Mesenchymal stem cell (in vitro differentiated cells and primary cell): ENCODE results near the gene UNC93A.
A peak's percentile ranks its signal among the peaks of the same experiment; 100 is the strongest.

Source experiments
- DNase-seq: peaks from one replicate; pipeline ENCODE4 v3.0.0-alpha.2; 2013
- H2AFZ ChIP-seq: one replicate; pipeline ENCODE4 v1.6.1; 2013; ENCODE audit warnings: low read depth, mild to moderate bottlenecking, control low read depth, inconsistent platforms, low read length, moderate library complexity
- H2AK5ac ChIP-seq: 2 replicates; pipeline ENCODE4 v1.6.1; 2013; ENCODE audit warnings: low read length, moderate library complexity, mild to moderate bottlenecking, inconsistent platforms; ENCODE audit not compliant: severe bottlenecking
- H2BK120ac ChIP-seq: one replicate; pipeline ENCODE4 v1.6.1; 2013; ENCODE audit warnings: low read depth, mild to moderate bottlenecking, inconsistent platforms, low read length, moderate library complexity
- H2BK12ac ChIP-seq, 2 experiments: one replicate each; pipeline ENCODE4 v1.6.1; 2013; ENCODE audit warnings: inconsistent platforms in 2 of 2, low read length in 2 of 2, mild to moderate bottlenecking in 2 of 2, moderate library complexity in 2 of 2, control low read depth in 1 of 2
- H2BK15ac ChIP-seq: one replicate; pipeline ENCODE4 v1.6.1; 2013; ENCODE audit warnings: mild to moderate bottlenecking, low read depth, inconsistent platforms; ENCODE audit not compliant: poor library complexity, severe bottlenecking
- H2BK5ac ChIP-seq: 2 replicates; pipeline ENCODE4 v1.6.1; 2013; ENCODE audit warnings: low read depth, mild to moderate bottlenecking, low read length, control low read depth, inconsistent platforms; ENCODE audit not compliant: poor library complexity, severe bottlenecking
- H3K14ac ChIP-seq, 2 experiments: one replicate each; pipeline ENCODE4 v1.6.1; 2013; ENCODE audit warnings: inconsistent platforms in 2 of 2, low read length in 2 of 2, control low read depth in 1 of 2, mild to moderate bottlenecking in 1 of 2, moderate library complexity in 1 of 2
- H3K18ac ChIP-seq, 2 experiments: one replicate each; pipeline ENCODE4 v1.6.1; 2013; ENCODE audit warnings: inconsistent platforms in 2 of 2, low read length in 2 of 2, control low read depth in 1 of 2, low read depth in 1 of 2, mild to moderate bottlenecking in 1 of 2
- H3K23ac ChIP-seq, 2 experiments: one replicate each; pipeline ENCODE4 v1.6.1; 2013; ENCODE audit warnings: inconsistent platforms in 2 of 2, low read length in 2 of 2, mild to moderate bottlenecking in 2 of 2, moderate library complexity in 2 of 2, control low read depth in 1 of 2
- H3K27ac ChIP-seq: 2 replicates; pipeline ENCODE4 v1.5.1; 2013; ENCODE audit warnings: mild to moderate bottlenecking, moderate library complexity, low read length, control low read depth, inconsistent platforms; ENCODE audit not compliant: poor library complexity, severe bottlenecking
- H3K27me3 ChIP-seq, 2 experiments: 2 replicates each; pipeline versions ENCODE4 v1.6.1 to v1.7.0; 2013; ENCODE audit warnings: low read length in 2 of 2, mild to moderate bottlenecking in 2 of 2, moderate library complexity in 2 of 2, control low read depth in 1 of 2, inconsistent platforms in 1 of 2; ENCODE audit not compliant: control insufficient read depth in 1 of 2, insufficient read depth in 1 of 2
- H3K36me3 ChIP-seq, 2 experiments: 2 replicates each; pipeline versions ENCODE4 v1.6.1 to v1.7.0; 2013; ENCODE audit warnings: low read length in 2 of 2, control low read depth in 1 of 2, inconsistent platforms in 1 of 2, low read depth in 1 of 2, mild to moderate bottlenecking in 1 of 2; ENCODE audit not compliant: insufficient read depth in 2 of 2, control insufficient read depth in 1 of 2
- H3K4ac ChIP-seq, 2 experiments: one replicate each; pipeline ENCODE4 v1.6.1; 2013; ENCODE audit warnings: inconsistent platforms in 2 of 2, low read length in 2 of 2, mild to moderate bottlenecking in 2 of 2, moderate library complexity in 2 of 2, control low read depth in 1 of 2, low read depth in 1 of 2
- H3K4me1 ChIP-seq: 2 replicates; pipeline ENCODE4 v1.6.1; 2013; ENCODE audit warnings: low read depth, low read length, control low read depth; ENCODE audit not compliant: control insufficient read depth, insufficient read depth
- H3K4me2 ChIP-seq: 2 replicates; pipeline ENCODE4 v1.6.1; 2013; ENCODE audit warnings: low read length, mild to moderate bottlenecking, inconsistent platforms; ENCODE audit not compliant: poor library complexity, severe bottlenecking
- H3K4me3 ChIP-seq, 2 experiments: 2 replicates each; pipeline versions ENCODE4 v1.5.1 to v1.7.0; 2013; ENCODE audit warnings: low read length in 2 of 2, mild to moderate bottlenecking in 2 of 2, control low read depth in 1 of 2, low read depth in 1 of 2; ENCODE audit not compliant: insufficient read depth in 1 of 2
- H3K79me1 ChIP-seq: replicated peaks from 2 replicates; pipeline ENCODE4 v1.6.1; 2013; ENCODE audit warnings: mild to moderate bottlenecking, control low read depth, low read length, inconsistent platforms; ENCODE audit not compliant: poor library complexity, severe bottlenecking
- H3K9ac ChIP-seq: 2 replicates; pipeline ENCODE4 v1.7.0; 2013; ENCODE audit warnings: mild to moderate bottlenecking, low read length, moderate library complexity
- H3K9me3 ChIP-seq: 2 replicates; pipeline ENCODE4 v1.7.0; 2013; ENCODE audit warnings: mild to moderate bottlenecking, low read length; ENCODE audit not compliant: control insufficient read depth
- H4K8ac ChIP-seq: one replicate; pipeline ENCODE4 v1.6.1; 2013; ENCODE audit warnings: inconsistent platforms, mild to moderate bottlenecking, low read length, moderate library complexity
- H4K91ac ChIP-seq: one replicate; pipeline ENCODE4 v1.6.1; 2013; ENCODE audit warnings: mild to moderate bottlenecking, low read length, inconsistent platforms
- whole genome bisulfite sequencing: methylation state at CpG from one replicate; pipeline ENCODE4 v1.1.7; 2013; ENCODE audit warnings: mixed read lengths; 5-methylcytosine and 5-hydroxymethylcytosine counted together

The UNC93A gene

DNA sequence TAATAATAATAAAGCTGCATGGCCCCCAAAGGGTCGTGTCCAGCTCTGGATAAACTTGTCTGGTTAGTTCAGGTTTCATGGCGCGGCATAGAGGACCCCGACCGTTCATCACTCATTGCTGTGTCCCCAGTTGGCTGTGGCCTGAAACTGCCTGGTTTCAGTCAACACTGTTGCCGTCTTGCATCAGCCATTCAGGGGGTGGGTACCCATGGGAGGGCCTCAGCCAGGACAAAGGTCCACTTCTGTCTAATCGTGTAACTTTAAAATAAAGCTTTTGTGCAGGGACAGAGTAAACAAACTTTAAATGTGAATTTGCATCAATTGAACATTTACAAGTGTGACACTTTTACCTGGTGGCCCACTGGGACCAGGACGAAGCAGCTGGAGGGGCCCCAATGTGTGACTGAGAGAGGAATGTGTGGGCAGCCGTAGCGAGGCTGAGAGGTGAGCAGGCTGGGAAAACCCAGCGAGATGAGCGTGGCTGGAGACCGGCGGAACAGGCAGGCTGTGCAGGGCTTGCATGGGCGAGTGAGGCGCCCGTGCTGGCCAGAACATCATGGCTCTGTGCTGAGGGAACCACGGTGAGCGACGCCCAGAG lies 22.3 kb upstream of the UNC93A start:
- H3K18ac ChIP-seq, result no peak overlapping the region
- H2AK5ac ChIP-seq, result no peak overlapping the region
- H3K9ac ChIP-seq, result no peak overlapping the region
- DNase-seq, result no peak
- H3K14ac ChIP-seq, result no peak overlapping the region
- H4K8ac ChIP-seq, result no peak overlapping the region
- no peak overlapping the region for H2BK15ac ChIP-seq
- H3K9me3 ChIP-seq, result no peaks in the 10 kb centered on the region
- no peak overlapping the region for H3K27ac ChIP-seq
- H3K4me3 ChIP-seq, result no peak overlapping the region
- no peak overlapping the region for H2AFZ ChIP-seq
- H3K4me2 ChIP-seq, result no peak overlapping the region
- no peaks in the 10 kb centered on the region for H3K4me1 ChIP-seq
- 86% methylated on average over 20 of the region's 20 CpGs for WGBS
- no peak overlapping the region for H2BK120ac ChIP-seq
- no peak overlapping the region for H2BK12ac ChIP-seq
- no peaks in the 10 kb centered on the region for H3K79me1 ChIP-seq
- no peak overlapping the region for H3K4ac ChIP-seq
- H3K23ac ChIP-seq, result no peak overlapping the region
- no peaks in the 10 kb centered on the region for H3K36me3 ChIP-seq
- no peak overlapping the region for H2BK5ac ChIP-seq
- H4K91ac ChIP-seq, result peak overlapping the region; percentile 39
- H3K27me3 ChIP-seq, result peaks cover 0 to 3% of the 10 kb centered on the region in 2 experiments

DNA sequence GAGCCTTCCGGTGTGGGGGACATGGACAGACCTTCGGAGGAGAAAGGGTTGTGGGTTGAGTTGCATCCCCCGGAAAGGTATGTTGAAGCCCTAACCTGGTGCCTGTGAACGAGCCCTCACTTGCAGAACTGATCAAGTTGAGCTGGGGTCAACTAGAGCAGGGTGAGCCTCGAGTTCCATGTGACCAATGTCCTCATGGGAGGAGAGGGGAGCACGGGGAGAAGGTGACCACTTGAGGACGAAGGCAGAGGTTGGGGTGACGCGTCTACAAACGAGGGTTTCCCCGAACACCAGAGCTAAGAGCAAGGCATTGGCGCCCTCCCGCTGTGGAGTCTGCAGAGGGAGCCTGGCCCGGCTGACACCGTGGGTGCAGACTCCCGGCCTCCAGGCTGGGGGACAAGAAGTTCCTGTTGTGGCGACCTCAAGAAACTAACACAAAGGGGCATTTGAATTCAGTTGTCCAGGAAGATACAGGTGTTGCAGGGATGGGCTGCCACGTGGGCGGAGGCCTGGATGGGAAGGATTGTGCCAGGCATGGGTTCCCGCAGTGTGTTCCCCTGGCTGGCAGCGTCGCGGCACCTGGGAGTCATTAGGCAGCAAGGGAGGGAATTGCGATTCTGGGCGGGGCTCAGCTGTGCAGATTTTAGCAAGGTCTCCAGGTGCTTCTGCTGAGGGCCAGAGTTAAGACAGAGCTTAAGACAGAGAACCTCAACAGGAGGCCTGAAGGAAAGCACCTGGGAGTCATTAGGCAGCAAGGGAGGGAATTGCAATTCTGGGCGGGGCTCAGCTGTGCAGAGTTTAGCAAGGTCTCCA lies 20.4 kb upstream of the UNC93A start:
- H2BK12ac ChIP-seq, result no peak overlapping the region
- H2AFZ ChIP-seq, result no peak overlapping the region
- no peak for DNase-seq
- H2BK120ac ChIP-seq, result no peak overlapping the region
- H2BK5ac ChIP-seq, result no peak overlapping the region
- H3K23ac ChIP-seq, result no peak overlapping the region
- no peak overlapping the region for H3K4me3 ChIP-seq
- no peak overlapping the region for H4K8ac ChIP-seq
- H3K9me3 ChIP-seq, result no peaks in the 10 kb centered on the region
- no peak overlapping the region for H3K27ac ChIP-seq
- H3K27me3 ChIP-seq, result peaks cover 2 to 7% of the 10 kb centered on the region in 2 experiments
- H4K91ac ChIP-seq, result no peak overlapping the region
- H3K9ac ChIP-seq, result no peak overlapping the region
- H2AK5ac ChIP-seq, result no peak overlapping the region
- H3K4me2 ChIP-seq, result no peak overlapping the region
- no peak overlapping the region for H3K18ac ChIP-seq
- no peaks in the 10 kb centered on the region for H3K79me1 ChIP-seq
- H3K14ac ChIP-seq, result no peak overlapping the region
- no peaks in the 10 kb centered on the region for H3K4me1 ChIP-seq
- H3K36me3 ChIP-seq, result peaks cover 0 to 3% of the 10 kb centered on the region in 2 experiments
- H3K4ac ChIP-seq, result no peak overlapping the region
- WGBS, result 94% methylated on average over 26 of the region's 26 CpGs
- H2BK15ac ChIP-seq, result no peak overlapping the region

DNA sequence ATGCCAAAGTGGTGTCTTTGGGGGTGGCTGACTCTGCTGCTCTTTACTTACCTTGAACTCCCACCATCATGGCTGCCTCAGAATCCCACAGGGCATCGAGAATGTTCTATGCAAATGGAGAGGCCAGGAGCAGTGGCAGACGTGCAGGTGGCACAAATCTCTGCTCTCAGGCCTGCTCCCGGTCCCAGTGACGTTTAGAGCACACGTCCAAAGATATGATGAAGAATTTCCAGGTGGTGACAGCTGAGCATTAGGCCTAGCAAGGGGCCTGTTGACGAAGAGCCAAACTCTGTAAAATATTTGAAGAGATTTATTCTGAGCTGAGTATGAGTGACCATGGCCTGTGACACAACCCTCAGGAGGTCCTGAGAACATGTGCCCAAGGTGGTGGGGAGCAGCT lies 19.0 kb upstream of the UNC93A start:
- Histone ChIP-seq H3K9ac (no peak overlapping the region), H4K8ac (no peak overlapping the region), H3K4me1 (peaks cover 1% of the 10 kb centered on the region), H3K27ac (no peak overlapping the region), H3K27me3 (peaks cover 0 to 8% of the 10 kb centered on the region in 2 experiments), H2AK5ac (no peak overlapping the region), H3K4ac (no peak overlapping the region), H3K4me2 (no peak overlapping the region), H3K79me1 (no peaks in the 10 kb centered on the region), H4K91ac (no peak overlapping the region), H2BK15ac (no peak overlapping the region), H2AFZ (no peak overlapping the region), H2BK12ac (no peak overlapping the region), H2BK5ac (no peak overlapping the region), H3K4me3 (no peak overlapping the region), H3K23ac (no peak overlapping the region), H3K14ac (no peak overlapping the region), H3K9me3 (no peaks in the 10 kb centered on the region), H3K18ac (no peak overlapping the region), H3K36me3 (peaks cover 0 to 3% of the 10 kb centered on the region in 2 experiments), H2BK120ac (no peak overlapping the region)
- no peak for DNase-seq
- 86% methylated on average over 6 of the region's 6 CpGs for WGBS

DNA sequence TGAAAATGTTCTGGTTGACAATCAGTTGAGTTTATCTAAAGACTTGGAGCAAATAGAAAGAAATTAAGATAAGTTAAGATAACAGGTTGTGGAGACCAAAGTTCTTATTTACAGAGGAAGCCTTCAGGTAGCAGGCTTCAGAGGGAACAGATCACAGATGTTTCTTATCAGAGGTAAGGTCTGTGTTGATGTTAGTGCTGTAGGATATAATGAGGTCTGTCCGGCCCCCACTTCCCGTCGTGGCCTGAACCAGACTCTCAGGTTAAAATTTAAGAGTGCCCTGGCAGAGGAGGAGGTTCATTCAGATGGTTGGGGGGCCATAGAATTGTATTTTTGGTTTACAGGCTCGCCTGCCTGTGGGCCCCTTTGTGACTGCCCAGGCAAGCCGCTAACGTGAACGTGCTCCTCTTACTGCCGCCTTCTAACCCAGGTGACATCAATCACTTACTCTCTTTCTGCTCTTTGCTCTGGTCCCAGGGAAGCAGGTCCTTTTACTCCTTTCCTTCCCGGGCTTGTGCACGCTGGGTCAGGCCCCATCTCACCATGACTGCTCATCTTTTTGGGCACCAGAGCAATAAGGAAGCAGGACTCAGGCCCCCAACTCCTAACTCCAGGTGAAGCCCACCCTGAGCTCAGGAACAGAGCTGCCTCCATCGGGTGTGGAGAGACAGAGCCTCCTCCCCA lies 18.3 kb upstream of the UNC93A start:
- WGBS, result 70% methylated on average over 11 of the region's 11 CpGs

More for the DNA sequence above, 18.3 kb upstream of the UNC93A start:
- no peak overlapping the region for H4K91ac ChIP-seq
- H3K79me1 ChIP-seq, result no peaks in the 10 kb centered on the region
- no peak overlapping the region for H4K8ac ChIP-seq
- DNase-seq, result no peak
- H3K9me3 ChIP-seq, result no peaks in the 10 kb centered on the region
- H3K9ac ChIP-seq, result no peak overlapping the region
- H3K23ac ChIP-seq, result no peak overlapping the region
- H3K14ac ChIP-seq, result no peak overlapping the region
- H3K36me3 ChIP-seq, result peaks cover 0 to 3% of the 10 kb centered on the region in 2 experiments
- no peak overlapping the region for H3K27ac ChIP-seq
- no peak overlapping the region for H3K4me3 ChIP-seq
- no peak overlapping the region for H2AFZ ChIP-seq
- H3K18ac ChIP-seq, result no peak overlapping the region
- no peak overlapping the region for H2BK15ac ChIP-seq
- H2BK5ac ChIP-seq, result no peak overlapping the region
- no peak overlapping the region for H2BK120ac ChIP-seq
- no peak overlapping the region for H2AK5ac ChIP-seq
- H3K27me3 ChIP-seq, result peaks cover under 1 to 8% of the 10 kb centered on the region in 2 experiments
- no peak overlapping the region for H3K4ac ChIP-seq
- H3K4me1 ChIP-seq, result peaks cover 1% of the 10 kb centered on the region
- H2BK12ac ChIP-seq, result no peak overlapping the region
- no peak overlapping the region for H3K4me2 ChIP-seq
